HepG2 (cell line): Measurements from ENCODE around the gene CHODL. TPM values are rescaled to one million over a fixed set of nuclear protein-coding genes. Genes with fewer than 3 reads are reported as not detected.

Experiments
- GATA4 ChIP-seq: sonication (generic); IDR thresholded peaks from 2 replicates; pipeline ENCODE4 v1.6.1; 2016; ENCODE audit warnings: antibody characterized with exemption, low read depth, borderline replicate concordance
- HBP1 ChIP-seq: IDR thresholded peaks from 2 replicates; pipeline ENCODE4 v1.6.1; 2016; ENCODE audit warnings: low read depth, control low read depth
- HNRNPL ChIP-seq: fragments of 200-400 bp; formaldehyde crosslinking; IDR thresholded peaks from 2 replicates; pipeline ENCODE4 v1.6.1; 2017; ENCODE audit warnings: mild to moderate bottlenecking, low read depth, low read length
- JUN ChIP-seq: sonication (generic); formaldehyde crosslinking; IDR thresholded peaks from 2 replicates; pipeline ENCODE4 v1.4.0; 2020; ENCODE audit warnings: mild to moderate bottlenecking, missing genetic modification reagents
- KDM2A ChIP-seq: sonication (generic); formaldehyde crosslinking; IDR thresholded peaks from 2 replicates; pipeline ENCODE4 v1.4.0; 2020; ENCODE audit warnings: low read depth, missing genetic modification reagents, borderline replicate concordance
- MBD4 ChIP-seq: IDR thresholded peaks from 2 replicates; pipeline ENCODE4 v1.6.1; 2012; ENCODE audit warnings: low read length, inconsistent platforms, borderline replicate concordance
- SRSF4 ChIP-seq: fragments of 200-400 bp; formaldehyde crosslinking; IDR thresholded peaks from one replicate; pipeline ENCODE4 v1.6.1; 2018; ENCODE audit warnings: mild to moderate bottlenecking, low read depth, low read length, moderate library complexity; ENCODE audit not compliant: poor library complexity, severe bottlenecking
- ZBTB1 ChIP-seq: sonication (generic); formaldehyde crosslinking; IDR thresholded peaks from 2 replicates; pipeline ENCODE4 v1.4.0; 2020; ENCODE audit warnings: missing genetic modification reagents, borderline replicate concordance
- ZNF235 ChIP-seq: sonication (generic); formaldehyde crosslinking; IDR thresholded peaks from 2 replicates; pipeline ENCODE4 v1.8.1; 2023; ENCODE audit warnings: mild to moderate bottlenecking, missing genetic modification reagents, borderline replicate concordance
- polyA plus RNA-seq, 8 experiments: library from polyadenylated mRNA; depleted of rRNA in 3 of 8; stranded (reverse) in 7 of 8; unstranded in 1 of 8; fragments of >200 nt; fragmentation: Illumina TruSeq in 4 of 8; extraction: Trizol in 4 of 8; gene quantifications; 2 replicates each; pipeline versions ENCODE4 v1.2.1 to v1.2.3, GENCODE V29; 2011 to 2016; ENCODE audit warnings: low read depth in 4 of 8, missing spikeins in 1 of 8, mixed read lengths in 1 of 8; ENCODE audit not compliant: insufficient read depth in 1 of 8
- total RNA-seq, 5 experiments: library from RNA; depleted of rRNA; stranded (reverse); fragments of >200 nt; fragmentation: Illumina TruSeq; extraction: Trizol; gene quantifications; 2 replicates each; pipeline ENCODE4 v1.2.3, GENCODE V29; 2016; ENCODE audit warnings: low read depth in 1 of 5

Gene CHODL
- total and polyA plus RNA-seq, 2 of the 13 experiments (the other 11 are each of a cell fraction or from before 2014, with no cell fraction given) = not detected

GRCh38 chr21:18298228-18298627, 53.6 kb downstream of the CHODL start (continued):
- no peak for TF ChIP-seq MBD4
- no peak for TF ChIP-seq ZNF235 (CRISPR knock-in tag)
- TF ChIP-seq JUN (CRISPR knock-in tag) = no peak
- TF ChIP-seq HNRNPL = no peak
- no peak for TF ChIP-seq ZBTB1 (CRISPR knock-in tag)
- TF ChIP-seq KDM2A = no peak
- TF ChIP-seq SRSF4 = no peak
- TF ChIP-seq GATA4 = no peak
- TF ChIP-seq HBP1 (CRISPR knock-in tag) = no peak
- TF ChIP-seq, all 625 proteins: peak for 0

Other genes starting within 250 kb of the CHODL start
- gene TMPRSS15, start 159.0 kb downstream of the CHODL start, total RNA-seq (2016; rRNA removed; fragmentation: Illumina TruSeq; extraction: Trizol) = not detected in 2 replicates
- gene TMPRSS15, start 159.0 kb downstream of the CHODL start, polyA plus RNA-seq (2011; rRNA removed) = not detected in 2 replicates